ENCODE results near the gene ROBO4. TPM values are rescaled to one million over a fixed set of nuclear protein-coding genes. Genes with fewer than 3 reads are reported as not detected.

Gene ROBO4
- total and polyA plus RNA-seq, 5 donors from 2014 or later: 0.05 to 1.0 TPM; not detected in 3

GRCh38 chr11:124863826-124864165, 33.9 kb downstream of the ROBO4 start:
- ATAC-seq (ENCODE audit: low read depth in 2 of 2): no peak
- Histone ChIP-seq H3K9me3 (ENCODE audit: control insufficient read depth in 2 of 2, low read length in 2 of 2) (peaks cover 0 to 7% of the 10 kb centered on the region in 2 experiments), H3K27me3 (ENCODE audit: control insufficient read depth, insufficient read depth, low read length) (peaks cover 47% of the 10 kb centered on the region), H3K27ac (ENCODE audit: insufficient read depth, low read length, poor library complexity, severe bottlenecking) (no peak overlapping the region), H3K4me3 (ENCODE audit: low read depth, low read length) (no peak overlapping the region), H3K36me3 (ENCODE audit: control insufficient read depth, insufficient read depth, low read length) (no peaks in the 10 kb centered on the region), H3K4me1 (ENCODE audit: control insufficient read depth, insufficient read depth, low read length, poor library complexity, severe bottlenecking) (peaks cover 20% of the 10 kb centered on the region)
- H3K9me3 Mint-ChIP-seq: peaks cover 0 to 6% (median 0%) of the 10 kb centered on the region in 7 donors
- H3K4me1 Mint-ChIP-seq: peaks cover 0 to 44% (median 17%) of the 10 kb centered on the region in 4 donors
- DNase-seq: no peak
- peaks cover 83% of the 10 kb centered on the region for H3K27me3 Mint-ChIP-seq
- no peak overlapping the region for H3K4me3 Mint-ChIP-seq
- no peak overlapping the region for H3K27ac Mint-ChIP-seq
- H3K36me3 Mint-ChIP-seq: no peaks in the 10 kb centered on the region

GRCh38 chr11:124863137-124863825, 34.4 kb downstream of the ROBO4 start:
- H3K9me3 ChIP-seq (ENCODE audit: control insufficient read depth in 2 of 2, low read length in 2 of 2): peaks cover 0 to 7% of the 10 kb centered on the region in 2 experiments
- Mint-ChIP-seq H3K27ac (no peak overlapping the region), H3K27me3 (peaks cover 78% of the 10 kb centered on the region), H3K4me3 (peak overlapping the region in 1 of 4 donors; percentile 32), H3K4me1 (peaks cover 0 to 41% (median 17%) of the 10 kb centered on the region in 4 donors), H3K36me3 (no peaks in the 10 kb centered on the region), H3K9me3 (peaks cover 0 to 6% (median 0%) of the 10 kb centered on the region in 7 donors)
- no peak for DNase-seq
- H3K4me3 ChIP-seq (ENCODE audit: low read depth, low read length): no peak overlapping the region
- ATAC-seq (ENCODE audit: low read depth in 2 of 2): no peak
- H3K27ac ChIP-seq (ENCODE audit: insufficient read depth, low read length, poor library complexity, severe bottlenecking): no peak overlapping the region
- peaks cover 16% of the 10 kb centered on the region for H3K4me1 ChIP-seq (ENCODE audit: control insufficient read depth, insufficient read depth, low read length, poor library complexity, severe bottlenecking)
- H3K36me3 ChIP-seq (ENCODE audit: control insufficient read depth, insufficient read depth, low read length): no peaks in the 10 kb centered on the region
- H3K27me3 ChIP-seq (ENCODE audit: control insufficient read depth, insufficient read depth, low read length): peaks cover 46% of the 10 kb centered on the region

- Histone ChIP-seq H3K27ac (ENCODE audit: insufficient read depth, low read length, poor library complexity, severe bottlenecking) (no peak overlapping the region), H3K4me3 (ENCODE audit: low read depth, low read length) (no peak overlapping the region), H3K9me3 (ENCODE audit: control insufficient read depth in 2 of 2, low read length in 2 of 2) (peaks cover 0 to 5% of the 10 kb centered on the region in 2 experiments), H3K36me3 (ENCODE audit: control insufficient read depth, insufficient read depth, low read length) (no peaks in the 10 kb centered on the region), H3K4me1 (ENCODE audit: control insufficient read depth, insufficient read depth, low read length, poor library complexity, severe bottlenecking) (peaks cover 16% of the 10 kb centered on the region), H3K27me3 (ENCODE audit: control insufficient read depth, insufficient read depth, low read length) (peaks cover 34% of the 10 kb centered on the region)
- Mint-ChIP-seq H3K4me1 (peaks cover 0 to 25% (median 10%) of the 10 kb centered on the region in 4 donors), H3K27me3 (peaks cover 63% of the 10 kb centered on the region), H3K27ac (no peak overlapping the region), H3K4me3 (no peak overlapping the region), H3K36me3 (no peaks in the 10 kb centered on the region), H3K9me3 (peaks cover 0 to 6% (median 0%) of the 10 kb centered on the region in 7 donors)
- ATAC-seq (ENCODE audit: low read depth in 2 of 2): no peak
- DNase-seq: no peak
These were observed 36.0 kb downstream of the ROBO4 start for GRCh38 chr11:124861670-124862069.

- Histone ChIP-seq H3K4me3 (ENCODE audit: low read depth, low read length) (no peak overlapping the region), H3K27ac (ENCODE audit: insufficient read depth, low read length, poor library complexity, severe bottlenecking) (no peak overlapping the region), H3K36me3 (ENCODE audit: control insufficient read depth, insufficient read depth, low read length) (no peaks in the 10 kb centered on the region), H3K27me3 (ENCODE audit: control insufficient read depth, insufficient read depth, low read length) (peaks cover 31% of the 10 kb centered on the region), H3K4me1 (ENCODE audit: control insufficient read depth, insufficient read depth, low read length, poor library complexity, severe bottlenecking) (no peaks in the 10 kb centered on the region), H3K9me3 (ENCODE audit: control insufficient read depth in 2 of 2, low read length in 2 of 2) (no peaks in the 10 kb centered on the region)
- H3K4me3 Mint-ChIP-seq: no peak overlapping the region
- ATAC-seq (ENCODE audit: low read depth in 2 of 2) (no peak), DNase-seq (no peak)
- H3K36me3 Mint-ChIP-seq: no peaks in the 10 kb centered on the region
- peaks cover 42% of the 10 kb centered on the region for H3K27me3 Mint-ChIP-seq
- H3K27ac Mint-ChIP-seq: no peak overlapping the region
- H3K9me3 Mint-ChIP-seq: peaks cover 0 to 2% (median 0%) of the 10 kb centered on the region in 7 donors
- H3K4me1 Mint-ChIP-seq: peaks cover 0 to 12% (median 8%) of the 10 kb centered on the region in 4 donors
These were observed 38.5 kb downstream of the ROBO4 start for GRCh38 chr11:124859171-124859570.

- Histone ChIP-seq H3K27ac (ENCODE audit: insufficient read depth, low read length, poor library complexity, severe bottlenecking) (no peak overlapping the region), H3K27me3 (ENCODE audit: control insufficient read depth, insufficient read depth, low read length) (peaks cover 53% of the 10 kb centered on the region), H3K4me1 (ENCODE audit: control insufficient read depth, insufficient read depth, low read length, poor library complexity, severe bottlenecking) (no peaks in the 10 kb centered on the region), H3K36me3 (ENCODE audit: control insufficient read depth, insufficient read depth, low read length) (no peaks in the 10 kb centered on the region), H3K4me3 (ENCODE audit: low read depth, low read length) (no peak overlapping the region), H3K9me3 (ENCODE audit: control insufficient read depth in 2 of 2, low read length in 2 of 2) (no peaks in the 10 kb centered on the region)
- peaks cover 0 to 3% (median 0%) of the 10 kb centered on the region in 7 donors for H3K9me3 Mint-ChIP-seq
- H3K27me3 Mint-ChIP-seq: peaks cover 92% of the 10 kb centered on the region
- no peaks in the 10 kb centered on the region for H3K36me3 Mint-ChIP-seq
- H3K4me1 Mint-ChIP-seq: peaks cover 0 to 6% (median 3%) of the 10 kb centered on the region in 4 donors
- DNase-seq: no peak
- H3K27ac Mint-ChIP-seq: no peak overlapping the region
- H3K4me3 Mint-ChIP-seq: no peak overlapping the region
- no peak for ATAC-seq (ENCODE audit: low read depth in 2 of 2)
These were observed 51.5 kb downstream of the ROBO4 start for GRCh38 chr11:124846070-124846673.

- no peak overlapping the region for H3K27ac ChIP-seq (ENCODE audit: insufficient read depth, low read length, poor library complexity, severe bottlenecking)
- DNase-seq: no peak
- Mint-ChIP-seq H3K36me3 (no peaks in the 10 kb centered on the region), H3K4me1 (peaks cover 0 to 12% (median 3%) of the 10 kb centered on the region in 4 donors), H3K4me3 (peak overlapping the region in 1 of 4 donors; percentile 21), H3K9me3 (peaks cover 0 to 3% (median 0%) of the 10 kb centered on the region in 7 donors), H3K27ac (no peak overlapping the region), H3K27me3 (peaks cover 95% of the 10 kb centered on the region)
- peaks cover 56% of the 10 kb centered on the region for H3K27me3 ChIP-seq (ENCODE audit: control insufficient read depth, insufficient read depth, low read length)
- no peak overlapping the region for H3K4me3 ChIP-seq (ENCODE audit: low read depth, low read length)
- H3K36me3 ChIP-seq (ENCODE audit: control insufficient read depth, insufficient read depth, low read length): no peaks in the 10 kb centered on the region
- ATAC-seq (ENCODE audit: low read depth in 2 of 2): no peak
- H3K4me1 ChIP-seq (ENCODE audit: control insufficient read depth, insufficient read depth, low read length, poor library complexity, severe bottlenecking): peaks cover 4% of the 10 kb centered on the region
- H3K9me3 ChIP-seq (ENCODE audit: control insufficient read depth in 2 of 2, low read length in 2 of 2): no peaks in the 10 kb centered on the region
These were observed 53.0 kb downstream of the ROBO4 start for GRCh38 chr11:124844664-124845079.

GRCh38 chr11:124843616-124843910, 54.1 kb downstream of the ROBO4 start:
- H3K27ac Mint-ChIP-seq: no peak overlapping the region
- Histone ChIP-seq H3K27me3 (ENCODE audit: control insufficient read depth, insufficient read depth, low read length) (peaks cover 54% of the 10 kb centered on the region), H3K4me3 (ENCODE audit: low read depth, low read length) (no peak overlapping the region), H3K36me3 (ENCODE audit: control insufficient read depth, insufficient read depth, low read length) (no peaks in the 10 kb centered on the region), H3K27ac (ENCODE audit: insufficient read depth, low read length, poor library complexity, severe bottlenecking) (no peak overlapping the region), H3K9me3 (ENCODE audit: control insufficient read depth in 2 of 2, low read length in 2 of 2) (no peaks in the 10 kb centered on the region), H3K4me1 (ENCODE audit: control insufficient read depth, insufficient read depth, low read length, poor library complexity, severe bottlenecking) (peaks cover 14% of the 10 kb centered on the region)
- H3K4me1 Mint-ChIP-seq: peaks cover 0 to 15% (median 4%) of the 10 kb centered on the region in 4 donors
- H3K4me3 Mint-ChIP-seq: no peak overlapping the region
- ATAC-seq (ENCODE audit: low read depth in 2 of 2) (no peak), DNase-seq (no peak)
- H3K36me3 Mint-ChIP-seq: no peaks in the 10 kb centered on the region
- H3K9me3 Mint-ChIP-seq: peaks cover 0 to 3% (median 0%) of the 10 kb centered on the region in 7 donors
- peaks cover 94% of the 10 kb centered on the region for H3K27me3 Mint-ChIP-seq

Measured in CD4-positive, CD25-positive, alpha-beta regulatory T cell (primary cell).